Limb (tissue), 2 donors: ENCODE data around the gene PSMD14.
"Not testable (repeated sequence)": the region's sequence is repeated elsewhere in the genome, so short reads cannot be mapped to it uniquely, and the experiment has no call there.

Source experiments
- DNase-seq, 2 donors: peaks; one replicate each; pipeline ENCODE4 v3.0.0-alpha.2; 2016; ENCODE audit errors: extremely low spot score in 2 of 2

Gene PSMD14

DNA sequence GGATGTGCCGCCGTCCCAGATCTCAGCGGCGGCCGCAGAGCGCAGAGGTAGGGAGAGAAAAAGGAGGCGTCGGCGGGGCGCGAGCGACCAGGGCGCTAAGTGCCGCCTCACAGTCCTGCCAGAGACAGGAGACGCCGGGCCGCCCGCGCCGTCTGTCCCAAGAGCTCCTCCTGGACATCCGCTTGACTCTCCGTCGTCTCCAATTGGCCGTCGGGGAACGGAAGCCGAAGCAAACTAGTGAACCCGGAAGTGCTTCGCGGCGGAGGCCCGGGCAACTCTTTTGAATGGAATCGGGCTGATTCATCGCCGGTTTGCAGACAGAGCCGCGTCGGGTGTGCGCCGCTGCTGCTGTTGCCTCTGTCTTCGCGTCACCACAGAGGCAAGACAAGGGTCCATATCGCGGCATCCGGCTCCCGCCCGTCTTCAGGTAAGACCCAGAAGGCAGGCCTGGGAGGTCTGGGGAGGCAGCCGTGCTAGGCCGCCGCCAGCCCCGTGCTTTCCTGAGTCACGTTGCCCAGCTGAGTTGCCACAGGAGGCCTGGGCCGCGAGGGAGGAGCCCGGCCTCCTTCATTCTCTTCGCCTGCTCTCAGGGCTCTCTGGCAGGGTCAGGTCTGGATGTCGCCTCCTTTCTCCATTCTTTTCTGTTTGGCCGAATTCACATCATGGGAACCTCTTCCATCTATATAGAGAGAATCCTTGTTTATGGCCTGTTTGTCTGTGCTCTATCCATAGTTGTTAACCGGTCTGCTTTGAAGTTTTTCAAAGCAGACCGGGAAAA is at the start of gene PSMD14:
PSMD14 (plus strand) TSS at position 248 of the 778 bp plus-strand sequence. CDS start 10,401 bp downstream, outside the sequence.
- peak; percentile 90 to 93 for DNase-seq

DNA sequence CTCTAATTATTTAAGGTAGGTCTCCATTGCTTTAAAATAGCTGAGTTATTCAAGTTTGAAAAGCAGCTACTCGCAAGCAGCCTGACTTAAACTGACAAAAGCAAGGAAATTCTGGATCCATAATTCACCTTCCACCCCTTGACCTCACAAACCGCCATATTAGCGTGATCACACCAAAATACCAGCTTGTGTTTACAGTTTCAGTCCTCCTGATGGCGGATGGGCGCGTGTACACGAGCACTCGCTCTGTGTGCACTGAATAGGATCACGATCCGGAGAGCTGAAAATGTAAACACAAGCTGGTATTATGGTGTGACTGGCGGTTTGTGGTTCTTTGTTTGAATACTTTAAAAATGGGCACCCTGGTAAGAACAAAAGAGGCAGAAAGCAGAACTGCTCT is 42.4 kb upstream of the PSMD14 start:
- DNase-seq, result no peak

DNA sequence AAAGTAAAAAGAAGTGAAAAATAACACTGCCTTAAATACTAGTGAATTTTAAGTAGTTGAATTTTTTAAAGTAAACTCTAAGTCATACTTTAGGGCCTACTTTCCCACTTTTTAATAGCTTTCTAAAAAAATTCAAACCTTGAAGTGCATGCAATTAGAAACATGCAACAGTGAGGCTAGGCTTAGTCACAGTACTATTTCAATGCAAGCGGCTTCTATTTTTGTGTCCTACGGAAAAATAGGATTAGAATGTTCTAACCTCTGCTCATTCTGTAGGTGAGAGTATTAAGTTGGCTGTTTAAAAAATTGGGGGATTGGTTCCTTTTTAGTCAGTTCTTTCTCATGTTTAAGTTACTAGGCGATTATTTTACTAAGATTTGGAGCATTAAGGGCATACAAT is 39.1 kb upstream of the PSMD14 start:
- DNase-seq, result no peak

DNA sequence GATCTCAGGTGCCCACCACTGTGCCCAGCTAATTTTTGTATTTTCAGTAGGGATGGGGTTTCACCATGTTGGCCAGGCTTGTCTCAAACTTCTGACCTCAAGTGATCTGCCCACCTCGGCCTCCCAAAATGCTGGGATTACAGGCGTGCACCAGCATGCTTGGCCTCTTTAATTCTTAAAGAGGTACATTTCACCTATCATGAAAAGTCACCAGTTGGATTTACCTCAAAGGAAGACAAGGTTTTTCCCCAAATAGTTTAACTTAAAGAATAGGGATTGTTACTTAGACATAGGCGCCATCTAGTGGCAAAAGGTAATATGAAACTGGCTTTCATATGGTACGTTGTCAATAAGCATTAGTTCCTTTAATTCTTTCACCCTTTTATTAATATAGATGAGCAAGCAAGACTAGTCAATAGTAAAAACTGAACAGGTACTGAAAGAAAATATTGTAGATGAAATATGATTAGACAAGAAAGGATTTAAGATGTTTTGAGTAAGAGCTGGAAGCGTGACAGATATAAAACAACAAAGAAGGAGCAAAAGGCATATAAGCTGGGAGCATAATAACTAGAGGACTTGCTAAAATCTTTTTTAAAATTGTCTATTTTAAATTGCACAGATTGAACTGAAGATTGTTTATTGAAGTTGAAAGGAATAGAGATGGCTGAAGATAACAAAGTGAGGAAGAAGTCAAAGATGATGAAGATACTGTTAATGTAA is 35.0 kb upstream of the PSMD14 start:
- peak in 1 of 2 donors; percentile 12 for DNase-seq

DNA sequence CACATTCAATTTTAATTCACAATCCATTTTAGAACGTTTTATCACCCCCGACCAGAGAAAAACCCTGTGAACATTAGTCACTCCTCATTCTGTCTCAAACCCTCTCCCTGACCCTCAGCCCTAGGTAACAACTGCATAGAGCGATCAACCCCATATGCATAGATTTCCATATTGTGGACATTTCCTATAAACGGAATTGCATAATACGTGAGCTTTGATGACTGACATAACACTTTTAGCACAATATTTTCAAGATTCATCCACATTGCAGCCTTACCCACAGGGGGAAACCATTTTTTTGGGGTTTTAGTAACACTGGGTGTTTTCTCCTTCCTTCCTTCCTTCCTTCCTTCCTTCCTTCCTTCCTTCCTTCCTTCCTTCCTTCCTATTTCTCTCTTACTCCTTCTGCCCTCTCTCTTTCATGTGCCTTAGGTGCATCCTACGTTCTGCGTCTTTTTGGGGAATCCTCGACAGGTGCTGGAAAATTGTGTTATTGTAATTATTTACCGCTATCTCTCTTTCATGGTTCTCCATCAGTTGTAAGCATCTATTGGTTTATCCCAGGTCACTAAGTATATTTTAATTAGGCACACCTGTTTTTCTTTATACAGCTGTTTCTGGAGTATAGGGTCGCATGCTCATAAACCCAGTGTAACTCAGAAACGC is 29.5 kb upstream of the PSMD14 start:
- not testable (repeated sequence) for DNase-seq

DNA sequence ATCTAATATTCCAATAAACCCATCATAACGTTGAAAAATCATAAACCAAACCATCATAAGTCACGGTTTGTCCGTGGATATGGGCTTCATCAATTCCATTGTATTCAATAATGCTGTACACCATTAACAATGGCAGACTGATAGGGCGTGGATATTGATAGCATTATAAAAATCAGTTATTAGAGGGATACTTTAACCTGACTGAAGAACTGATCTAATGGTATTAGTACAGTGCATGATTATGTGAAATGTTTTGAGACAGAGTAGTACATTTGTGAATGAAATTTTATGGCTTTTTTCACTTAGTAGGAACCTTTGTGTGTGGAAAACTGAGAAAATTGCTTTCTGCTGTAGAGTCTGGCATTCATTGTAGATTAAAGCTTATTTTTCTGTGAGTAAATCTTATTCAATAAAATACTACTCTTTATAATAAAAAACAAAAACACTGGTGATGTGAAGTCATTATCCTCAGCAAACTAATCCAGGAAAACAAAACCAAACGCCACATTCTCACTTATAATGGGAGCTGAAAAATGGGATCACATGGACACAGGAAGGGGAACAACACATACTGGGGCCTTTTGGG is 28.9 kb upstream of the PSMD14 start:
- not testable (repeated sequence) for DNase-seq

DNA sequence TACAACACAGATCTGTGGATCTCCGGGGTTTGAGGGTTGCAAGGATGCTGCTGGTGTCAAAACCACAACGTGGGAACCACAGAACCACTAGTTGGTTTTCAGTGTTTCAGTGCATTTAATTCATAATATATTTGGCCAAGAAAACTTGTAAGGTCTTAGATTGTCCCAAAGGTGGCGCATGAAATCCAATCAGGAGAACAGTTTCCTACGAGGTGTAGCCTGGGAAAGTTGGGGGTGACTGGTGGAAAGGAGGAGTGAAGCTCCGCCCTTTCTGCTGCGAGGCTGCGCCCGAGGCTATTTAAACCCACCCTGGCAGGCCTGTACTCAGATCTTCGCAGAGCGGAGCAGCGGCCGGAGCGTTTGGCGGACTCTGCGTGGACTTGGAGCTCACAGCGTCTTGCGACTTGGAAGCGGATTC is 27.3 kb upstream of the PSMD14 start:
- DNase-seq, result not testable (repeated sequence)

DNA sequence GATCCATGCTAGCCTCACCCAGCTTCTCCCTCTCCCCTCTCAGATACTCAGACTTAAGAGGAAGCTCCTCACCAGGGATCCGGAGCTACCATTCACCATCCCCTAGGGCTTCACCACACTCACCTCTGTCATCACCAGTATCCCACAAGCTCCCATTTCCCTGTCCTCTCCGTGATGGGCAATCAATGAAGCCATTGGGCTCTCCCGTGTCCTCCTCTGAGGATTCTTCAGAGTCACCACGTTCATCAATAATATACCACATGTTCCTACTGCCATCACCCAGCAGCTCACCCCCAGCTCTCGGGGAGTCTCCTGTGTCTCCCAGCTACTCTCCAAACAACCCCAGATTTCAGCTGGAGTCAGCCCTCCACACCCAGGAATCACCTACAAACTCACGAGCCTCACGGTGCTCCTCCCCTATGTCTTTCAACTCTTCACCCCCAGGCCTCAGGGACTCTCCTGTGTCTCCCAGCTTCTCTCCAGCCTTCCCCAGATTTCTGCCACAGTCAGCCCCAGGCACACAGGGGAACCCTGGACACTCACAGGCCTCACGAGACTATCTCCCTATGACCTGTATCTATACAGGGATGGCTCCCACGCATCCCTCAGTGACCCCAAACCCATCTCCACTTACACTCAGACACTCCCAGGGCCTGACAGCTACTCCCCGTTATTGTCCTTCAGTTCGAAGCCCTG is 26.5 kb upstream of the PSMD14 start:
- not testable (repeated sequence) for DNase-seq

DNA sequence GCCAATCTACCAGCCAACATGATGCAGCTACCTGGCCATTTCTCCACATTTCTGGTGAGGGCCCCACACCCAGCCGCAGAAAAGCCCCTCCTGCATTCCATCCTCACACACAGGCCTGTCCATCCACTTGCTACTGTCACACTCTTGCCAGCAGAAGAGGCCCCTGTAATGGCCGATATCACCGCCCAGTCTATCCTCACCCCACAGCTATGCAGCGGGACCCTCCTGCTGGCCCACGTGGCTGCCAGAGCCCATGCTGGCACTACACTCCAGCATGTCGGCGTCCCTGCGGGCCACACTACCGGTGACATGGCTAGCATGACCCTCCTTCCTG is 25.9 kb upstream of the PSMD14 start:
- not testable (repeated sequence) for DNase-seq

DNA sequence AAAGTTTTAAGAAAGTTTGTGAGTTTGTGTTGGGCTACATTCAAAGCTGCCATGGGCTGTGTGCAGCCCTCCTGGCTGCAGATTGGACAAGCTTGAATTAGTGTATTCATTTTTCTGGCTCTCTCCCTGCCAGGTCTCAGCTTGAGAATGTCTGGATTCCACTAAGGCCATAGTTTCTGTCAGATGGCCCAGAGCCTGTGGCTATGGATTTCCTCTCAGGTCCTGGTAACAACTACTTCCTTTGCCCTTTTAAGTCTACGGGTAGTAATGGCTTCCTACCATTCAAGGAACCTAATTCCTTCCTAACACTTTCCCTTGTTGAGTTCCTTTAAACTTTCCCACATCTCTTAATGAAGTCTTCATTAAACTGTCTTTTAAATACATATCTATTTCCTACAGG is 24.3 kb upstream of the PSMD14 start:
- no peak for DNase-seq

DNA sequence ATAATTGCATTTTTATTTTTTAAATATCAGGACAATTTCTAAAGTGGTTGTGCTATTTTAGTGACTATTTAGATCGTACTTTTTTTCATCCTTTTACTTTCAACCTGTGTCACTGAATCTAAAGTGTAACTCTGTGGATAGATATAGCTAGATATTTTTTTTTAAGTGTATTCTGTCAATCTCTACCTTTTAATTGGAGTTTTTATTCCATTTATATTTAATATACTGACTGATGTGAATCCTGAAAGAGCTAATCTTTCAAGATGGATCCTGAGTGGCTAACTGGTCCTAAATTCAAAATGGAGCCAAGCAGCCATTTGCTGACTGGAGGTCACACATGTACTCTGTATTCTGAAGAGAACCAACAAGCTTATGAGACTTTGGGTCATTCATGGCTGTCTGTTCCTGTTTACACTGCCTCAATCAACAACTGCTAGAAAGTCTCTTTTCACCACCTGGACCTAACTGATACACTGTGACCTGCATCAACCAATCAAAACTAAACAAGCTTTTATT is 4.6 kb upstream of the PSMD14 start:
- DNase-seq, result no peak

DNA sequence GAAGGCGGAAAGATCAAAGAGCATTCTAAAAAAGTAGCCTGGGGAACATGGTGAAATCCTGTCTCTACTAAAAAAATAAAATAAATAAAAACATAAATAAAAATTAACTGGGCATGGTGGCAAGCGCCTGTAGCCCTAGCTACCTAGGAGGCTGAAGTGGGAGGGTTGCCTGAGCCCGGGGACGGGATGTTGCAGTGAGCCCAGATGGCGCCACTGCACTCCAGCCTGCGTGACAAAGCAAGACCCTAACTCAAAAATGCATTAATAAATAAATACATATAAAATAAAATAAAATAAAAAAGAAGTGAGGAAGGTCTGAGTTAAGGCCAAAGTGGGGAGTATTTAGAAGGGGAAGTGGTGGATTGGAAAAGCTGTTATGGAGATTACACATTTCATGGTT is 1.3 kb upstream of the PSMD14 start:
- no peak for DNase-seq

DNA sequence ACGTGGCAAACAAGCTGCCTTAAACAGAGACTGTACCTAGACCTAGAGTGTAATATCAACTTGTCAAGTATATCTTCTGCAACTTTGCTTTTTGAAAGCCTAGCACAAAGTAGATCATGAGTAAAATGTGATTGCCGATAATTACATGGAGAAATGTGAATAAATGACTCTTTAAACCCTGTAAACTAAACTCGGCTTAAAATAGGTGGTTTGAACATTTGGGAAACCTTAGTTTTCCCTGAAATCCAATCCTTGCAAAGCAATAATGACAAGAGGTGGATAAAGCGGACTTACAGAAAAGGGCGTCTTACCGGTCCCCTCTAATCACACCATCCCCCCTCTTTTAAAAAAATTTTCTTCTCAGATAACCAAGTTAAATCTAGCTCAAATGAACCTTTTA is 549 bp upstream of the PSMD14 start:
- DNase-seq, result no peak

DNA sequence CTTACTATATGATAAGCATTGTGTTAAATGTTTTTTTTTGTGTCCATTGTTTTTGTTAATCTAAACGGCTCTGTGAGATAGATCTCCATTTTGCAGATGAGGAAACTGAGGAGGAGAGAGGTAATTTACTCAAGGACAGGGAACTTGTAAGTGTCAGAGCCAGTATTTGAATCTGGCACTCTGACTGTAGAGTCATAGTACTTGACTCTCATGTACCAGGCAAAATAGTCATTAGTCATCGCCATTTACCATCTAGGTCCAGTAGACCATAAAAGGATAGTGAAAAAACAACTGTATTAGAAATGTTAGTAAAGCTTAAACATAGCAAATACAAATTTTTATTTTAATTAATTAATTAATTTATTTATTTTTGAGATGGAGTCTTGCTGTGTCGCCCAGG is 4.8 kb downstream of the PSMD14 start:
- DNase-seq, result no peak

DNA sequence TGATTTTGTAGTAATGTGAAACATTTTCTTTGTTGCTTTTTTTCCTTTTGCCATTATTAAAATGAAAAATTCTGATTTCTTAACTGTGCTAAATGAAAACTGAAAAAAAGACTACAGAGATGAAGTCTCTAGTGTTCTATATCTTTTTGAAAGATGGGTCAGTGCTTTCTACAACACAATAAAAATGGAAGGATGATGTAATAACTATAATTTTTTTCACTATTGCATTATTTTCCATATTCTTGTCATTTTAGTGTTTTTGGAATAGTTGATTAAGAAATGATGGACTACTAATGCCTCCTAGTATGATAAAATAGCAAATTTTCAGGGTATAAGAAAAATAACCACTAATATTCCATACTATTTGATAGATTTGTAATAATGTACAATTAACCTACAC is 7.2 kb downstream of the PSMD14 start:
- DNase-seq, result no peak

DNA sequence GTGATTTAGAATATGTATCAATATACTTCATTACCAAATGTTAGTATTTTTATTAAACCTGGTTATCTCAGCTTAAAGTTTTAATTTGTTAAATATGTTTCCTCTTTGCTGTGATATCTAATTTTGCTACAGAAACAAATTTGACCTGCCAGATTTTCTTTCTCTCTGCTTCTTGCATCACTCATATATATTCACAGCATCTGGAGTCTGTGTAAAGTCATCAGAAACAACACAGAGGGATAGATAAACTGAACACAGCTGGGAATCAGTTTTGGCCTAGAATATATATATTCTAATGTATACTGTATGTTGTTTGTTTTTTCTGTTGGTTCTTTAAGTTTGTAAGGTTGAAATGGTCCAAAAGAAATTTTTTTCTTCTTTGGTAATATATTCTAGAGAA is 8.5 kb downstream of the PSMD14 start:
- DNase-seq, result no peak

DNA sequence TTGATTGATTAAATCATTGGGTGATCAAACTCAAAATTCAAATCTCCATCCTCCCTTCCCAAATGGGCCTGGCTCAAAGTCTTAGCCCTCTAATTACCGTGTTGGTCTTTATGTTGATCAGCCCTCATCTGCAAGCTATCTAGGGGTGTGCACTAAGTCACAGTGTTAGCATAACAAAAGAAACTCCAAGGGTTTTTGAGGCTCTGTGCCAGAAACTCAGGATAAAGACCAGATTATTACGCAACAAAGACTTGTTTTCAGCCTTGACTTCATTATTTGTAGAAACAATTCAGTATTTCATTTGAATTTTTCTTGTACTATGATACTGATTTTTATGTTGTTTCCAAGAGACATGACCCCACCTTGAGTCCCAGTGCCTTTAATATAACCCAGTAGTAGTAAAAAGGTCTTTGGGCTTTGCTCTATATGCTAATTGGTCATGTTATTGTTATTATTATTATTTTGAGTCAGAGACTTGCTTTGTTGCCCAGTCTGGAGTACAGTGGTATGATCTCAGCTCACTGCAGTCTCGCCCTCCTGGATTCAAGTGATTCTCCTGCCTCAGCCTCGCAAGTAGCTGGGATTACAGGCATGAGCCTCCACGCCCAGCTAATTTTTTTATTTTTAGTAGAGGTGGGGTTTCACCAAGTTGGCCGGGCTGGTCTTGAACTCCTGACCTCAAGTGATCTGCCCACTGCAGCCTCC is 13.9 kb downstream of the PSMD14 start:
- DNase-seq, result no peak

DNA sequence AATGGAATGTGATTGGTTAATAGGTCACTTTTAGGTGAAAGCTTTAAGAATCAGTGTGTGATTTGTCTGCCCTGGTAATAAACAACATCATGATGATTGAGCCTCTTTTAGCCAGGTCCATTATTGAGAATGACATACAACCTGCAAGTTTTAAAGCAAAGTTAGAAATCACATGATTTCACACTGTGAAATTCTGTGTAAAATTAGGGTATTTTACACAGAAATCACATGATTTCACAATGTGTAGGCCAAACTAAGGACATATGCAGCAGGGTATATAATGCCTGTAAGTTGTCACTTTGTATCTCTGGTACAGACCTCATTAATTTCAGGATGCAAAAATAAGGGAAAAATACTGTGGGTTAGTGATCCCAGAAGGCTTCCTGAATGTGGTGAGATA is 16.7 kb downstream of the PSMD14 start:
- DNase-seq, result no peak

DNA sequence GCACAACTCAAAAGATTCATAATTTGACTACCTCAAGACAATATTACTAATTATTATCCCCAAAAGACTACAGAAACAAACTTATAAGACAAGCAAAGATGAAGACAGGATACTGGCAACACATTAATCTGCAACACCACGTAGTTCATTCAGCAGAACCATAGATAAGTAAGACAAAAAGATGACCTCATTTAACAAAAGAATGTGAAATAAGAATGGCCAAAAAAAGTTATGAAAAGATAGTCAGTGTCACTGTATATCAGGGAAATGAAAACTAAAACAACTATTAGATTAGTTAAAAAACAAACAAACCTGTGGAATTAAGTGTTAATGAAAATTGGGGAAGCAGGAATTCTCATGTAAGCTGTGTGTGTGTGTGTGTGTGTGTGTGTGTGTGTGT is 19.4 kb downstream of the PSMD14 start:
- DNase-seq, result no peak

DNA sequence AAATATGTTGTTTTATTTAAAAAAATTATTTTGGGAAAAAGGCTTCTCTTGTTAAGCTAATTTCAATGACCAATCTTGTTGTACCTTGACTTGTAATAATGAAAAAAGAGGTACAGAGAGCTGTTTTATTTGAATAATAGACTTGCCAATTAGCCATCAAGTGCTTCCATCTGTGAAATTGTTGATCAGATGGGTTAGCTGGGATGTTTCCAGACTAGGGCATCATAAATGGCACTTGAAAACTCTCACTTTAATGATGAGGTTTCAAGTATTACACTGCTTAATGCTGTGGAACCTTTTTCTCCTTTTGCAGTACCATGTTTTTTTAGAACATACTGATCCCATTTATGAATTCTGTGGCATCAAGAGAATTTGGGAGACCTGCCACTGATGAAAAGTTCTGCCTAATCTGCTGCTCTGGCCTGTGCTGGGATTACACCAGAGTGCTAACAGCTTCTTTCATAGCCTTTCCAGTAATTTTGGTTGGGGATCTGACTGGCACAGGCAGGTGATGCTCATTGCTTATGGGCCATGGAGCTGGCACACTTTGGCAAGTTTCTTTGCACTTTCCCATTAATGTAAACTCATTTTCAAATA is 24.2 kb downstream of the PSMD14 start:
- DNase-seq, result no peak
